ENCODE measurements around the gene P3H2.
A peak's percentile ranks its signal among the peaks of the same experiment; 100 is the strongest.

Gene P3H2

DNA sequence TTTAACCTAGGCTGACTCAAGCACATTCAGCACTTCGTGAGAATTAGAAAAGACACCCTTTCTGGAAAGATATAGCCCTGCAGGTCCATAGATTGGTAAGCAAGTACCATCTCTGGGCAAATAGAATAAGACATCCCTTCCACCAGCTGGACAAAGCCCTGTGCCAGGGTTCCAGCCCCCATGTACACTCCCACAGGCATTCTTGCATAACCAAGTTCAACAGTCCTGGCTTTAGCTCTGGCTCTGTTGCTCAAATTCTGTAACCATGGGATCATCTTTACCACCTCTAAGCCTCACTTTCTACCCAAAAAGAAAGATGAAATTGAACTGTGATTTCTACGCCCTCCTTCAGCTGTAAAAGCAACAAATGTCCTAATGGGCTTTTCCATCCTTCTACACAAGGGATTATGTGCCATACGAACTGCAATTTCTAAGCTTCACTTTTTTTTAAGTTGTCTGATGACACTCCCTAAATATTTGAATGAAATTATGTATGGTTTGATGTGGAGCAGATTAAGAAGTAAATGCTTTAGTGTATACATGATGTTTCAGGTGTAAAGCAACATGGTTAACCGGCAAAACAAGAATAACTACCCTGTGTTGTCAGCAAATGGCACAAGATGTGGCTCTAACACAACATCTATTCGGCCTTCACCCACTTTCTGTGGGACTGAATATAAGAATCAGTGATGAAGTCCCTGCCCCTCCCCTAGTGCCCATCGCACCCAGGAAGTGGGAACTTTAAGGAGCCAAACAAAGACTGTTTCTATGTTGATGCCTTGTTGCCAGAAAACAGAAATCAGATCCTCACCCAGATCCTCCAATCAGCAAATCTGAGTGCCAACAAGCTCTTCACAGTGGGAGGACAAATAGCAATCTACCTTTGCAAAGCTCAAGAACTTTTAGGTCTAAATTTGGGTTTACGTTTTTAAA is 165.7 kb downstream of the P3H2 start:
- no peak overlapping the region for H3K4me3 ChIP-seq (ENCODE audit: low read length)
- H3K36me3 ChIP-seq (ENCODE audit: control insufficient read depth, insufficient read depth, low read length): no peaks in the 10 kb centered on the region
- H3K9ac ChIP-seq (ENCODE audit: low read length): no peak overlapping the region
- no peaks in the 10 kb centered on the region for H3K9me3 ChIP-seq (ENCODE audit: control insufficient read depth, low read length)
- no peaks in the 10 kb centered on the region for H3K4me1 ChIP-seq (ENCODE audit: control insufficient read depth, insufficient read depth, low read length)
- no peaks in the 10 kb centered on the region for H3K27me3 ChIP-seq (ENCODE audit: control insufficient read depth, insufficient read depth, low read length)

- Histone ChIP-seq H3K36me3 (ENCODE audit: control insufficient read depth, insufficient read depth, low read length) (no peaks in the 10 kb centered on the region), H3K4me3 (ENCODE audit: low read length) (no peak overlapping the region), H3K9me3 (ENCODE audit: control insufficient read depth, low read length) (no peaks in the 10 kb centered on the region), H3K27me3 (ENCODE audit: control insufficient read depth, insufficient read depth, low read length) (no peaks in the 10 kb centered on the region), H3K9ac (ENCODE audit: low read length) (no peak overlapping the region), H3K4me1 (ENCODE audit: control insufficient read depth, insufficient read depth, low read length) (peaks cover 2% of the 10 kb centered on the region)
Observed at GRCh38 chr3:189953551-189953950, 167.1 kb downstream of the P3H2 start.

- Histone ChIP-seq H3K36me3 (ENCODE audit: control insufficient read depth, insufficient read depth, low read length) (no peaks in the 10 kb centered on the region), H3K9me3 (ENCODE audit: control insufficient read depth, low read length) (no peaks in the 10 kb centered on the region), H3K9ac (ENCODE audit: low read length) (no peak overlapping the region), H3K4me1 (ENCODE audit: control insufficient read depth, insufficient read depth, low read length) (peaks cover 15% of the 10 kb centered on the region), H3K27me3 (ENCODE audit: control insufficient read depth, insufficient read depth, low read length) (no peaks in the 10 kb centered on the region), H3K4me3 (ENCODE audit: low read length) (no peak overlapping the region)
Observed at GRCh38 chr3:189952272-189952671, 168.4 kb downstream of the P3H2 start.

- no peak overlapping the region for H3K4me3 ChIP-seq (ENCODE audit: low read length)
Observed at GRCh38 chr3:189950258-189950657, 170.4 kb downstream of the P3H2 start.

GRCh38 chr3:189949580-189949979 is 171.1 kb downstream of the P3H2 start:
- Histone ChIP-seq H3K36me3 (ENCODE audit: control insufficient read depth, insufficient read depth, low read length) (no peaks in the 10 kb centered on the region), H3K27me3 (ENCODE audit: control insufficient read depth, insufficient read depth, low read length) (no peaks in the 10 kb centered on the region), H3K4me1 (ENCODE audit: control insufficient read depth, insufficient read depth, low read length) (peaks cover 16% of the 10 kb centered on the region), H3K4me3 (ENCODE audit: low read length) (no peak overlapping the region), H3K9me3 (ENCODE audit: control insufficient read depth, low read length) (no peaks in the 10 kb centered on the region), H3K9ac (ENCODE audit: low read length) (no peak overlapping the region)

More at GRCh38 chr3:189950258-189950657, 170.4 kb downstream of the P3H2 start:
- Histone ChIP-seq H3K9ac (ENCODE audit: low read length) (no peak overlapping the region), H3K27me3 (ENCODE audit: control insufficient read depth, insufficient read depth, low read length) (no peaks in the 10 kb centered on the region), H3K36me3 (ENCODE audit: control insufficient read depth, insufficient read depth, low read length) (no peaks in the 10 kb centered on the region), H3K9me3 (ENCODE audit: control insufficient read depth, low read length) (no peaks in the 10 kb centered on the region), H3K4me1 (ENCODE audit: control insufficient read depth, insufficient read depth, low read length) (peaks cover 16% of the 10 kb centered on the region)

DNA sequence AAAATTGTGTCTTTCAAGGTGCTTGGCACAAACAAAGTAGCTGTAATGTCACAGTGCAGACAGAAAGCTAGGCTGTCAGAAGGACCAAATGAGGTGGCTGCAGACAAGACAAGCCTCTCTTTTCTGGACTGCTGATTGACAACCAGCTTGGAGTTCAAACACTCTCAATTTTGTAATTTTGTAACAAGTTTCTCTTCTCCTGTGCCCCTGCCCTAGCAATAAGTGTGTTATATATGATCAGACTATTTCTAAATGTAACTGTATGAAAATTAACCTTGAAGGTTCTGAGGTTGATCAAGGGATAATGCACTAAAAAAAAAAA is 172.0 kb downstream of the P3H2 start:
- Histone ChIP-seq H3K4me3 (ENCODE audit: low read length) (no peak overlapping the region), H3K9me3 (ENCODE audit: control insufficient read depth, low read length) (no peaks in the 10 kb centered on the region), H3K27me3 (ENCODE audit: control insufficient read depth, insufficient read depth, low read length) (no peaks in the 10 kb centered on the region), H3K36me3 (ENCODE audit: control insufficient read depth, insufficient read depth, low read length) (no peaks in the 10 kb centered on the region), H3K9ac (ENCODE audit: low read length) (no peak overlapping the region), H3K4me1 (ENCODE audit: control insufficient read depth, insufficient read depth, low read length) (peaks cover 22% of the 10 kb centered on the region)

DNA sequence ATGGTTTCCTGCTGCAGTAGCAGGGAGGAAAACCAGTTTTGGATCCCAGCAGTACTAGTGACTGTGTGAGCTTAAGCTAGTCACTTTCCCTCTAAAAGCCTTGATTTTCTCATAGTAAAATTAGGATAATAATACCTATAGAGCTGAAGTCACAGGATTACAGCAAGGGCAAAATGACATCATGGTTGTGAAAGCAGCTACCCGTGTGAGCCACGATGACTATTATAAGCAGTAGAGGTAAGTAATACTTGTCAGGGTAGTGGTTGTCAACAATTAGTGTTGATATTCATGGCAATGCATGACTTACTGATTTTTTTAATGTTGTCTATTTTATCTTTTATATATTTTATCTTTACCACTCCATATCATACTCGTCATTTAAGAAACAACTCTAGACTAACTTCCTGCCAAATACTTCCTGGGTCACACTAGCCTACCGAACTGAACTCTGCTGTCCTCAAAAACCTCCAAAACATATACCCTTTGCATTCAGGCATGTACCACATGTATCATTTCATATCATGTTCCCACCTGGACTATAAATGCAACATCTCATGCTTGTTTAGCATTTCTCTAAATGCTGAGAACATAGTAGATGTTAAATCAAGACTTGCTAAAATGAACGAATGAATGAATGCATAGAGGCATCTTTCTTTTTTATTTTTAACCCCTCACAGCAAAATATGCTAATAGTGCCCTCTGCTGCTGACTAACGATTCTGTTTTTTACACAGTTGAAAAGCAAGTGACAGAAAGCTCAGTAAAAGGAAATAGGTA is 172.6 kb downstream of the P3H2 start:
- Histone ChIP-seq H3K4me1 (ENCODE audit: control insufficient read depth, insufficient read depth, low read length) (peaks cover 27% of the 10 kb centered on the region), H3K4me3 (ENCODE audit: low read length) (no peak overlapping the region), H3K27me3 (ENCODE audit: control insufficient read depth, insufficient read depth, low read length) (no peaks in the 10 kb centered on the region), H3K9me3 (ENCODE audit: control insufficient read depth, low read length) (no peaks in the 10 kb centered on the region), H3K9ac (ENCODE audit: low read length) (no peak overlapping the region), H3K36me3 (ENCODE audit: control insufficient read depth, insufficient read depth, low read length) (no peaks in the 10 kb centered on the region)

GRCh38 chr3:189947068-189947467 is 173.6 kb downstream of the P3H2 start:
- Histone ChIP-seq H3K9me3 (ENCODE audit: control insufficient read depth, low read length) (no peaks in the 10 kb centered on the region), H3K27me3 (ENCODE audit: control insufficient read depth, insufficient read depth, low read length) (no peaks in the 10 kb centered on the region), H3K36me3 (ENCODE audit: control insufficient read depth, insufficient read depth, low read length) (no peaks in the 10 kb centered on the region), H3K4me1 (ENCODE audit: control insufficient read depth, insufficient read depth, low read length) (peaks cover 37% of the 10 kb centered on the region), H3K9ac (ENCODE audit: low read length) (no peak overlapping the region), H3K4me3 (ENCODE audit: low read length) (no peak overlapping the region)

DNA sequence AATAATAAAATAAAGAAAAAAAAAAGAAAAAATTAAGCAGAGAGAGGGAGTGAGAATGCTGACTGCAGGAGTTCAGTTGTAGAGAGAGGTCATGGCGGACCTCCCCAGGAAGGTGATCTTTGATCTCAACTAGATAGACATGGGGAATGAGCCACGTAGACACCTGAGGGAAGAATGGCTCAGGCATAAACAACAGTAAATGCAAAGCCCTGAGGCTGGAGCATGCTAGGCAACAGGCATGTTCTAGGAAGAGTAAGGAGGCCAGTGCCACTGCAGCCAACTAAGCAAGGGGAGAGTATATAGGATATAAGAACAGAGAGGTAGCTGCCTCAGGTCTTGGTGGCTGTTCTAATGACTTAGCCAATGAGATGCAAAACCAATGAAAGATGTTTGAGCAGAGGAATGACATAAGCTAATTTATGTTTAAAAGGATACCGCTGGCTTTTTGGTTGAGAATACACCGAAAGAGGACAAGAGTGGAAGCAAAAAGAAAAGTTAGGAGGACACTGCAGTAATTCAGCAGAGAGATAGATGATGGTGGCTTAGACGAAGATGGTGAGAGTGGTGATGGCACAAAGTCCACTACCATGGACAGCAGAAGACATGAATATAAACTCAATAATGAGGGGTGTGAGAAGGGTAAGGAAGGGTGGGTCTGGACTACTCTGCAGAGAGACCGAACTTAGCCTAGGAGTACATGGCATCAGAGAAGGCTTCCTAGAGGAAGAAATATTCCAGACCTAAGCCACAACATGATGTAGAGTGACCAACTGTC is 174.6 kb downstream of the P3H2 start:
- Histone ChIP-seq H3K27me3 (ENCODE audit: control insufficient read depth, insufficient read depth, low read length) (no peaks in the 10 kb centered on the region), H3K36me3 (ENCODE audit: control insufficient read depth, insufficient read depth, low read length) (no peaks in the 10 kb centered on the region), H3K9ac (ENCODE audit: low read length) (no peak overlapping the region), H3K4me1 (ENCODE audit: control insufficient read depth, insufficient read depth, low read length) (peaks cover 46% of the 10 kb centered on the region), H3K4me3 (ENCODE audit: low read length) (no peak overlapping the region), H3K9me3 (ENCODE audit: control insufficient read depth, low read length) (no peaks in the 10 kb centered on the region)

DNA sequence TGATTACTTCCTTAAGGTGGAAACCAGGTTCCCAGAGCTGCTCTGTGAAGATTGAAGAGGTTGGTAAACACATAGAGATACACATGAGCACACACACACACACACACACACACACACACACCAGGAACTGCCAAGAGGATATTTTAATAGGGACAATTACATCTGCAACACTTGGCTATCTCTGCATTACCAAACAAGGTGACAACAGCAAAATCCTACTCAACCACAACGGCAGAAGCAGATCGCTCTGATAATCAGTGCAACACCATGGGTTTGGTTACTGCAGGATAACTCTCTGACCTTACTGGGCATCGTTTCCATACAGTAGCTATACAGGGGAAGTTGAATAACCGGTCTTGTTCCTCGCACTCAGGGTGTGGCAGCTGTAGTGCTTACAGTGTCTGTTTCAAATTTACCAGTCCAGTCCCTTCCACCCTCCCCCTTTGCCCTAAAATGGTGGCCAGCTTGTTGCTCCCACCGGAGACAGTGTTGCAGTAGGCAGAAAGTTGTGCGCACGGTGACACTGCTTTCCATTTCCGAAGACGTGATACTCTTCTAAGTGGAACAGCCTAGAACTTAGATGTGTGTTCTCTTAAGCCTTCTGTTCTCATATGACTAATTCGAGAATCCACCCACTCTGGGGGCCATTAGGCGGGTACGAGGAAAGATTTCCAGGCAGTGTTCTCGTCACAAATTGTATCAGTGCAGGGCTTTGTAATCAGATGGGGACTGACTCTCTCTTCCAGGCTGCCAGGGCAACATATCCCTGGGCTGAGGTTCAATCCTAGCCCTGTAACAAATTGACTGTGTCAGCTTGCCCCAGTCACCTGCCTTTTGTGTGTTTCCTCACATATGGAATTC is 176.2 kb downstream of the P3H2 start:
- Histone ChIP-seq H3K4me3 (ENCODE audit: low read length) (no peak overlapping the region), H3K9ac (ENCODE audit: low read length) (peak overlapping the region; percentile 36), H3K9me3 (ENCODE audit: control insufficient read depth, low read length) (no peaks in the 10 kb centered on the region), H3K36me3 (ENCODE audit: control insufficient read depth, insufficient read depth, low read length) (no peaks in the 10 kb centered on the region), H3K4me1 (ENCODE audit: control insufficient read depth, insufficient read depth, low read length) (peaks cover 62% of the 10 kb centered on the region), H3K27me3 (ENCODE audit: control insufficient read depth, insufficient read depth, low read length) (no peaks in the 10 kb centered on the region)

- H3K4me1 ChIP-seq (ENCODE audit: control insufficient read depth, insufficient read depth, low read length): peaks cover 57% of the 10 kb centered on the region
- H3K36me3 ChIP-seq (ENCODE audit: control insufficient read depth, insufficient read depth, low read length): no peaks in the 10 kb centered on the region
- H3K9me3 ChIP-seq (ENCODE audit: control insufficient read depth, low read length): no peaks in the 10 kb centered on the region
- H3K4me3 ChIP-seq (ENCODE audit: low read length): no peak overlapping the region
- no peaks in the 10 kb centered on the region for H3K27me3 ChIP-seq (ENCODE audit: control insufficient read depth, insufficient read depth, low read length)
- no peak overlapping the region for H3K9ac ChIP-seq (ENCODE audit: low read length)
Observed at GRCh38 chr3:189942948-189943347, 177.7 kb downstream of the P3H2 start.

Measured in mucosa of stomach (tissue), 1 donor.